Tibial artery (tissue), 4 donors: ENCODE data around the gene TLR2.
A peak's percentile ranks its signal among the peaks of the same experiment; 100 is the strongest.

ENCODE experiments used
- DNase-seq, 2 donors: peaks; one replicate each; pipeline ENCODE4 v3.0.0-alpha.2; 2019
- H3K27ac ChIP-seq, 2 donors: fragments of 200-600 bp; sonication (generic) in 1 of 2; 1 replicate in 1 of 2; 2 replicates in 1 of 2; pipeline ENCODE4 v1.5.1; 2018 to 2019; ENCODE audit warnings: mild to moderate bottlenecking in 1 of 2
- H3K27me3 ChIP-seq, 2 donors: fragments of 200-600 bp; sonication (generic) in 1 of 2; one replicate each; pipeline versions ENCODE4 v1.5.1 to v1.6.0; 2016 to 2019
- H3K36me3 ChIP-seq, 3 donors: fragments of 200-600 bp; sonication (generic) in 2 of 3; one replicate each; pipeline ENCODE4 v1.5.1; 2016 to 2019; ENCODE audit warnings: mild to moderate bottlenecking in 2 of 3
- H3K4me1 ChIP-seq, 4 donors: fragments of 200-600 bp; sonication (generic) in 2 of 4; 1 replicate in 3 of 4; 2 replicates in 1 of 4; pipeline ENCODE4 v1.5.1; 2016 to 2019
- H3K4me3 ChIP-seq, 2 donors: fragments of 200-600 bp; sonication (generic) in 1 of 2; 1 replicate in 1 of 2; 2 replicates in 1 of 2; pipeline ENCODE4 v1.5.1; 2018 to 2019; ENCODE audit warnings: mild to moderate bottlenecking in 2 of 2
- H3K9me3 ChIP-seq, 3 donors: fragments of 200-600 bp; sonication (generic) in 1 of 3; one replicate each; pipeline ENCODE4 v1.5.1; 2016 to 2019
- intact Hi-C: fragments of 100-400 bp; cut with DNase I; formaldehyde crosslinking; loops from one replicate; pipeline ENCODE4 v1.15.0; 2023; ENCODE audit warnings: low total_unique reads
- TF ChIP-seq, protein P1 (sequence below), 2 experiments: fragments of 200-600 bp in 1 of 2; fragments of 450-650 bp in 1 of 2; IDR thresholded peaks; one replicate each; pipeline ENCODE4 v1.5.1; 2017 to 2019; ENCODE audit warnings: antibody characterized with exemption in 2 of 2, mild to moderate bottlenecking in 1 of 2, moderate library complexity in 1 of 2

TLR2 gene

DNA sequence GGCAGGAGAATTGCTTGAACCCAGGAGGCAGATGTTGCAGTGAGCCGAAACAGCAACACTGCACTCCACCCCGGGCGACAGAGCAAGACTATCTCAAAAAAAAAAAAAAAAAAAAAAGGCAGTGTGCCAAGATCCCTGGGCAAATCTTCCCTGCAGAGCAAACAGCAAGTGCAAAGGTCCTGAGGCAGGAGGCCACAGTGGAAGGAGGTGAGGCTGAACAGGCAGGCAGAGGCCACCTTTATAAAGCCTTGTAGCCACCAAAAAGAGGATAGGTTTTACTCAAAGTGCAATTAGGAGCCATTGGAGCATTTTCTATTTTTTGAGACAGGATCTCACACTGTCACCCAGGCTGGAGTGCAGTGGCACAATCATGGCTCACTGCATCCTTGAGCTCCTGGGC, 45.1 kb upstream of the TLR2 start:
- intact Hi-C loops = no loop called here
- H3K36me3 ChIP-seq = peaks cover 29 to 36% (median 33%) of the 10 kb centered on the region in 3 donors
- TF ChIP-seq, protein P1, sequence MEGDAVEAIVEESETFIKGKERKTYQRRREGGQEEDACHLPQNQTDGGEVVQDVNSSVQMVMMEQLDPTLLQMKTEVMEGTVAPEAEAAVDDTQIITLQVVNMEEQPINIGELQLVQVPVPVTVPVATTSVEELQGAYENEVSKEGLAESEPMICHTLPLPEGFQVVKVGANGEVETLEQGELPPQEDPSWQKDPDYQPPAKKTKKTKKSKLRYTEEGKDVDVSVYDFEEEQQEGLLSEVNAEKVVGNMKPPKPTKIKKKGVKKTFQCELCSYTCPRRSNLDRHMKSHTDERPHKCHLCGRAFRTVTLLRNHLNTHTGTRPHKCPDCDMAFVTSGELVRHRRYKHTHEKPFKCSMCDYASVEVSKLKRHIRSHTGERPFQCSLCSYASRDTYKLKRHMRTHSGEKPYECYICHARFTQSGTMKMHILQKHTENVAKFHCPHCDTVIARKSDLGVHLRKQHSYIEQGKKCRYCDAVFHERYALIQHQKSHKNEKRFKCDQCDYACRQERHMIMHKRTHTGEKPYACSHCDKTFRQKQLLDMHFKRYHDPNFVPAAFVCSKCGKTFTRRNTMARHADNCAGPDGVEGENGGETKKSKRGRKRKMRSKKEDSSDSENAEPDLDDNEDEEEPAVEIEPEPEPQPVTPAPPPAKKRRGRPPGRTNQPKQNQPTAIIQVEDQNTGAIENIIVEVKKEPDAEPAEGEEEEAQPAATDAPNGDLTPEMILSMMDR (IDR thresholded peaks at IDR 0.05) = no peak
- H3K4me3 ChIP-seq = no peak overlapping the region
- no peak for DNase-seq
- no peaks in the 10 kb centered on the region for H3K4me1 ChIP-seq
- H3K9me3 ChIP-seq = no peaks in the 10 kb centered on the region
- no peaks in the 10 kb centered on the region for H3K27me3 ChIP-seq
- no peak overlapping the region for H3K27ac ChIP-seq

DNA sequence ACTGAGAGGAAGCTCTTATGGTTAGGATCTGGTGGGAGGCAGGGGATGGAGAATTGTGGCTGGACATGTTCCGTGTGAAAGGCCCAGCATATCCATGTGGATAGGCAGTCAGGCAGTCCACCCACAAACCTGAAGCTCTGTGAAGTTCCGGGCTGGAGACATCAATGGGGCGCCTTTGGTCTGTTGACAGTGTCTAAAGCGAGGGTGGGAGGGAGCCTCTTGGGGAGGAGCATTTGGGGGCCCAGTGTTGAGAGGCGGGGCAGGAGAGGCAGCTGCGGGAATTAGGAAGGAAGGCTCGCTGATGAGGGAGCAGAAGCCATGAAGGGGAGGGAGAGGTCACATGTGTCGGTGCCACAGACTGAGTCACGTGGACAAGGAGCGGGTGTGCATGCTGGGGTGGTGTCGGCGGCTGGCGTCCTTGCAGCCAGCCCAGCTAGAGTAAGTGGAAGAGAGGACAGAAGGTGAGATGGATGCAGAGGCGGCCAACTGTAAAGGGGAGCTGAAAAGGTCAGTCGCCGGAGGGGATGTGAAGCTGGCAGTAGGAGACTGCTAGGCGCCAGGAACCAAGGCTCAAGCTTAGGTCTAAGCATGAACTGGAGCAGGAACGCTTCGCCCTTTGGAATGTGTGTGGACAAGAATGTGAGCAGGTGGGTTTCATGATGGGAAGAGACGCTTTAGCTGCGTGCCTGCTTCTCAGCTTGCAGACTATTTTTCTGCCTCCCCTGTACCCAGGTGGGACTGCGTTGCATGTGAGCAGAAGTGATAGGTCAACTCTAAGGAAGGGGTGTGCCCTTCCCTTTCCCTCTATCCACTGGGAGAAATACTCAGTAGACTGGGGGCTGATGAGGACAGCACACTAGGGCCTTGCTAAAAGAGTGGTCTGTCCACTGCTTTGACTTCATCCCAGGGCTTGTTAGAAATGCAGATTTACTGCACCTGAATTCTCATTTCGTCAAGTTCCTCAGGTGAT, 44.0 kb upstream of the TLR2 start:
- no peak for DNase-seq
- Histone ChIP-seq H3K4me3 (no peak overlapping the region), H3K4me1 (no peaks in the 10 kb centered on the region), H3K36me3 (peaks cover 23 to 25% (median 25%) of the 10 kb centered on the region in 3 donors), H3K27me3 (no peaks in the 10 kb centered on the region), H3K27ac (no peak overlapping the region), H3K9me3 (peaks cover 0 to 2% (median 0%) of the 10 kb centered on the region in 3 donors)
- TF ChIP-seq, protein P1 (IDR thresholded peaks at IDR 0.05) = no peak
- intact Hi-C loops = loop anchor here (5.0 to 10.0 kb wide), 2 partner anchors 112 to 295 kb away; partner anchors contain the start of gene MND1

DNA sequence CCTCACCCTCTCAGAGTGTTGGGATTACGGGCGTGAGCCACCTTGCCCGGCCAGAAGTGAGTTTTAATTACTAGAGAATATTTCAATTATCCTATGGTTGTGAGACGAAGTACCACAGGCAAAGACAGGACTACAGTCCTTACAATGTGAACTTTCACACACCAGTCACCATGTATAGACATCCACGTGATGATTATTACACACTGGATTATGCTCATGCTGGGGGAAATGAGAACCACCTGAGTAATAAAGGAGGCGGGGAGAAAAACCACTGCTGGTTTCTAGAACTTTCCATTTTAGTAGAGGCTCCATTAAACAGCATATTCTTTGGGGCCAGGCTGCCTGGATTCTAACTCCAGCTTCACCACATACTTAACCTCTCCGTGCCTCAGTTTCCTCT, 42.5 kb upstream of the TLR2 start:
- Histone ChIP-seq H3K4me3 (no peak overlapping the region), H3K27me3 (no peaks in the 10 kb centered on the region), H3K9me3 (peaks cover 0 to 6% (median 0%) of the 10 kb centered on the region in 3 donors), H3K36me3 (peaks cover 9 to 11% (median 10%) of the 10 kb centered on the region in 3 donors), H3K4me1 (peaks cover 0 to 9% (median 3%) of the 10 kb centered on the region in 4 donors), H3K27ac (no peak overlapping the region)
- DNase-seq = no peak
- intact Hi-C loops = loop anchor here (5.0 to 10.0 kb wide), 2 partner anchors 111 to 297 kb away; partner anchors contain the start of gene MND1
- TF ChIP-seq, protein P1 (IDR thresholded peaks at IDR 0.05) = no peak

DNA sequence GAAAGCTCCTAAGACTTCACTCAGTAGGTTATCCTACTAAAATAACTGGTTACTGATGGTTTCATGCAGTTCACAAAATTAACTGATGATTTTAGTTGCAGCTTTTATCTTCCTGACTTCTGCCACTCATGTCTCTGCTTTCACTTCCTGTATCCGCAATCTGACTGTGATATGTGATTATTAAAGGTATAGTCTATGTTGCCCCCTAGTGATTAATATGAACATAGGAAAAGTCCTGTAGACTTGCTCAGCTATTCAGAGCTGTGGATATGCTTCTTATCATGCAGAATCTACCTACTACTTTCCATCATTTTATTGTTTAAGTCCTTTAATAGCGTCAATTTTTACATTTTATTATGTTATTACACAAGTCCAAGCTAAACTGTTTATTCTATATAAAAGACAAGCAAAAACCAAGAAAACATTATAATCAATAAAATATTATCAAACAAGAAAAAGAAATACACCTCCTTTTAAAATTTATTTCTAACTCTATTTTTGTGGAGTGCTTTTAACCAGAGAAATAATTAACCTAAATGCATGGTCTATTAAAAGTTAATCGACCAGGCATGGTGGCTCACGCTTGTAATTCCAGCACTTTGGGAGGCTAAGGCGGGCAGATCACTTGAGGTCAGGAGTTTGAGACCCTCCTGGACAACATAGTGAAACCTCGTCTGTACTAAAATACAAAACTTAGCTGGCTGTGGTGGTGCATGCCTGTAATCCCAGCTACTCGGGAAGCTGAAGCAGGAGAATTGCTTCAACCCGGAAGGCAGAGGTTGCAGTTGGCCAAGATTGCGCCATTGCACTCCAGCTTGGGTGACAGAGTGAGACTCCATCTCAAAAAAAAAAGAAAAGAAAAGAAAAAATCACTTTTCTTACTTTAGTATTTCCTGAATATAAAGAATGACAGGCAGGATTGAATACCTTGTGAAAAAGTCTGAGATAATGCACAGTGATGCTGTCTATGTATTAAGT, 40.4 kb upstream of the TLR2 start:
- no peak for DNase-seq
- intact Hi-C loops = loop anchor here (5.0 to 10.0 kb wide), 2 partner anchors 109 to 299 kb away; partner anchors contain the start of gene MND1
- H3K27ac ChIP-seq = no peak overlapping the region

More for the DNA sequence above, 40.4 kb upstream of the TLR2 start:
- Histone ChIP-seq H3K27me3 (no peaks in the 10 kb centered on the region), H3K36me3 (no peaks in the 10 kb centered on the region), H3K4me3 (no peak overlapping the region), H3K9me3 (peaks cover 0 to 6% (median 0%) of the 10 kb centered on the region in 3 donors), H3K4me1 (peaks cover 0 to 30% (median 9%) of the 10 kb centered on the region in 4 donors)
- TF ChIP-seq, protein P1 (IDR thresholded peaks at IDR 0.05) = peak; percentile 47 to 51
